CD14-positive monocyte (primary cell): ENCODE results near the gene CD276. TPM values are rescaled to one million over a fixed set of nuclear protein-coding genes. Genes with fewer than 3 reads are reported as not detected.

Source experiments
- DNase-seq, 3 donors: peaks; one replicate each; pipeline ENCODE4 v3.0.0-alpha.2; 2011 to 2022
- H2AFZ ChIP-seq: 2 replicates; pipeline ENCODE4 v1.6.0; 2012; ENCODE audit warnings: mild to moderate bottlenecking, low read depth, low read length, inconsistent platforms; ENCODE audit not compliant: insufficient read depth, poor library complexity, severe bottlenecking
- H3K27ac ChIP-seq, 2 donors: 1 replicate in 1 of 2; 2 replicates in 1 of 2; pipeline ENCODE4 v1.5.1; 2012 to 2013; ENCODE audit warnings: low read length in 2 of 2, control low read depth in 1 of 2, inconsistent platforms in 1 of 2, low read depth in 1 of 2, mild to moderate bottlenecking in 1 of 2
- H3K27me3 ChIP-seq, 2 donors: one replicate each; pipeline versions ENCODE4 v1.6.0 to v1.6.1; 2011 to 2013; ENCODE audit warnings: low read length in 2 of 2; ENCODE audit not compliant: control insufficient read depth in 2 of 2, insufficient read depth in 2 of 2
- H3K36me3 ChIP-seq, 2 donors: replicated peaks in 1 of 2; 1 replicate in 1 of 2; 2 replicates in 1 of 2; pipeline versions ENCODE4 v1.5.1 to v1.6.1; 2012 to 2013; ENCODE audit warnings: low read length in 2 of 2, control low read depth in 1 of 2, inconsistent platforms in 1 of 2, mild to moderate bottlenecking in 1 of 2; ENCODE audit not compliant: insufficient read depth in 2 of 2, control insufficient read depth in 1 of 2
- H3K4me1 ChIP-seq, 2 donors: 1 replicate in 1 of 2; 2 replicates in 1 of 2; pipeline versions ENCODE4 v1.5.1 to v1.6.1; 2012 to 2013; ENCODE audit warnings: low read length in 2 of 2, control low read depth in 1 of 2, inconsistent platforms in 1 of 2, mild to moderate bottlenecking in 1 of 2, moderate library complexity in 1 of 2; ENCODE audit not compliant: insufficient read depth in 2 of 2, control insufficient read depth in 1 of 2
- H3K4me2 ChIP-seq: replicated peaks from 2 replicates; pipeline ENCODE3; 2012; ENCODE audit warnings: low read length, moderate library complexity, mild to moderate bottlenecking; ENCODE audit not compliant: poor library complexity, severe bottlenecking; ENCODE audit errors: extremely low read depth
- H3K4me3 ChIP-seq, 3 experiments: fragments of 200-600 bp in 1 of 3; sonication (generic) in 1 of 3; replicated peaks in 1 of 3; 1 replicate in 2 of 3; 2 replicates in 1 of 3; pipeline ENCODE4 v1.5.1; 2011 to 2013; ENCODE audit warnings: low read length in 3 of 3, mild to moderate bottlenecking in 3 of 3, control low read depth in 2 of 3, low read depth in 2 of 3, inconsistent platforms in 1 of 3, moderate library complexity in 1 of 3
- H3K79me2 ChIP-seq: 2 replicates; pipeline ENCODE4 v1.6.0; 2012; ENCODE audit warnings: mild to moderate bottlenecking, control low read depth, inconsistent platforms, low read length, moderate library complexity; ENCODE audit not compliant: insufficient read depth
- H3K9ac ChIP-seq: 2 replicates; pipeline ENCODE4 v1.6.0; 2017; ENCODE audit warnings: low read length, mild to moderate bottlenecking; ENCODE audit not compliant: insufficient read depth, poor library complexity, severe bottlenecking
- H3K9me3 ChIP-seq, 2 donors: replicated peaks in 1 of 2; 1 replicate in 1 of 2; 2 replicates in 1 of 2; pipeline versions ENCODE4 v1.5.1 to v1.6.1; 2012 to 2013; ENCODE audit warnings: low read length in 2 of 2, control low read depth in 1 of 2; ENCODE audit not compliant: control insufficient read depth in 1 of 2, insufficient read depth in 1 of 2
- H4K20me1 ChIP-seq: 2 replicates; pipeline ENCODE4 v1.6.0; 2012; ENCODE audit warnings: mild to moderate bottlenecking, low read length, control low read depth, moderate library complexity; ENCODE audit not compliant: insufficient read depth
- H3K27ac Mint-ChIP-seq, 7 donors: one replicate each; pipeline ENCODE4 v1.8.0; 2020; ENCODE audit warnings: mild to moderate bottlenecking in 7 of 7, mixed read lengths in 7 of 7, moderate library complexity in 6 of 7, inconsistent platforms in 2 of 7
- H3K27me3 Mint-ChIP-seq, 3 donors: one replicate each; pipeline ENCODE4 v1.8.0; 2021 to 2022; ENCODE audit warnings: low read depth in 3 of 3, mild to moderate bottlenecking in 3 of 3, mixed read lengths in 3 of 3, moderate library complexity in 3 of 3, inconsistent platforms in 1 of 3
- H3K36me3 Mint-ChIP-seq, 2 donors: one replicate each; pipeline ENCODE4 v1.8.0; 2020; ENCODE audit warnings: mixed read lengths in 2 of 2, inconsistent platforms in 1 of 2, mild to moderate bottlenecking in 1 of 2
- H3K4me1 Mint-ChIP-seq: one replicate; pipeline ENCODE4 v1.8.0; 2020; ENCODE audit warnings: mild to moderate bottlenecking, mixed read lengths
- H3K4me3 Mint-ChIP-seq, 2 donors: one replicate each; pipeline ENCODE4 v1.8.0; 2020; ENCODE audit warnings: mild to moderate bottlenecking in 2 of 2, mixed read lengths in 2 of 2, moderate library complexity in 1 of 2
- H3K9me3 Mint-ChIP-seq, 7 donors: one replicate each; pipeline ENCODE4 v1.8.0; 2020 to 2022; ENCODE audit warnings: mixed read lengths in 7 of 7, mild to moderate bottlenecking in 6 of 7, moderate library complexity in 6 of 7, inconsistent platforms in 2 of 7
- CTCF ChIP-seq: fragments of 200-600 bp; IDR thresholded peaks from one replicate; pipeline ENCODE4 v1.8.0; 2022; ENCODE audit warnings: antibody characterized with exemption, mild to moderate bottlenecking
- WGBS: methylation state at CpG from one replicate; pipeline ENCODE4 v1.1.5; 2013; ENCODE audit warnings: missing lambda C conversion rate; ENCODE audit not compliant: insufficient coverage; 5-methylcytosine and 5-hydroxymethylcytosine counted together
- intact Hi-C, 2 donors: fragments of 100-400 bp; cut with micrococcal nuclease; formaldehyde crosslinking; loops; one replicate each; pipeline versions ENCODE4 v1.15.0 to v1.15.1; 2023
- polyA plus RNA-seq, 3 donors: library from polyadenylated mRNA; depleted of rRNA in 1 of 3; unstranded in 2 of 3; stranded (reverse) in 1 of 3; fragments of 300-500 nt in 2 of 3; fragments of >200 nt in 1 of 3; fragmentation: Illumina TruSeq in 2 of 3; gene quantifications; 1 replicate in 2 of 3; 2 replicates in 1 of 3; pipeline ENCODE4 v1.2.3, GENCODE V29; 2012 to 2021

The CD276 gene
- polyA plus RNA-seq, 3 donors: 0.52 to 0.72 (median 0.64) TPM

- Histone ChIP-seq H3K4me2 (no peak overlapping the region), H3K27ac (no peak overlapping the region), H3K4me1 (no peaks in the 10 kb centered on the region), H3K9me3 (no peaks in the 10 kb centered on the region), H3K4me3 (no peak overlapping the region), H3K36me3 (no peaks in the 10 kb centered on the region), H2AFZ (no peak overlapping the region), H4K20me1 (no peaks in the 10 kb centered on the region), H3K27me3 (peaks cover 4 to 25% of the 10 kb centered on the region in 2 donors), H3K79me2 (no peaks in the 10 kb centered on the region), H3K9ac (no peak overlapping the region)
- Mint-ChIP-seq H3K4me3 (peak overlapping the region in 1 of 2 donors; percentile 28), H3K27ac (no peak overlapping the region), H3K36me3 (no peaks in the 10 kb centered on the region), H3K27me3 (peaks cover 37 to 61% (median 46%) of the 10 kb centered on the region in 3 donors), H3K4me1 (no peaks in the 10 kb centered on the region), H3K9me3 (peaks cover 0 to under 1% (median 0%) of the 10 kb centered on the region in 7 donors)
- DNase-seq: no peak
- no peak for TF ChIP-seq CTCF
- 49% methylated on average over 6 of the region's 8 CpGs for WGBS
- intact Hi-C loops: no loop called here
Measured at GRCh38 chr15:73746261-73746660, 62.1 kb downstream of the CD276 start.

GRCh38 chr15:73746883-73747282, 62.7 kb downstream of the CD276 start:
- no peaks in the 10 kb centered on the region for H3K36me3 ChIP-seq
- H3K9me3 ChIP-seq: no peaks in the 10 kb centered on the region
- H3K79me2 ChIP-seq: no peaks in the 10 kb centered on the region
- intact Hi-C loops: no loop called here
- Mint-ChIP-seq H3K27ac (no peak overlapping the region), H3K36me3 (no peaks in the 10 kb centered on the region), H3K27me3 (peaks cover 40 to 66% (median 51%) of the 10 kb centered on the region in 3 donors), H3K4me1 (no peaks in the 10 kb centered on the region), H3K4me3 (no peak overlapping the region), H3K9me3 (peaks cover 0 to 3% (median 2%) of the 10 kb centered on the region in 7 donors)
- H4K20me1 ChIP-seq: no peaks in the 10 kb centered on the region
- no peak for DNase-seq
- 29% methylated on average over 7 of the region's 7 CpGs for WGBS
- no peak overlapping the region for H3K27ac ChIP-seq
- no peak overlapping the region for H3K4me2 ChIP-seq
- H3K4me1 ChIP-seq: no peaks in the 10 kb centered on the region
- H3K9ac ChIP-seq: no peak overlapping the region
- no peak for TF ChIP-seq CTCF
- no peak overlapping the region for H2AFZ ChIP-seq
- H3K27me3 ChIP-seq: peaks cover 6 to 30% of the 10 kb centered on the region in 2 donors
- no peak overlapping the region for H3K4me3 ChIP-seq
